Ectodermal cell (in vitro differentiated cells): Measurements from ENCODE around the gene PTBP1.
"Not testable (repeated sequence)": the region's sequence is repeated elsewhere in the genome, so short reads cannot be mapped to it uniquely, and the experiment has no call there.

Experiments used
- H3K27ac ChIP-seq: 2 replicates; pipeline ENCODE4 v1.7.0; 2013; ENCODE audit warnings: mild to moderate bottlenecking, low read depth, low read length; ENCODE audit not compliant: insufficient read depth, poor library complexity, severe bottlenecking
- H3K27me3 ChIP-seq: 2 replicates; pipeline ENCODE4 v1.7.0; 2013; ENCODE audit warnings: mild to moderate bottlenecking, low read length; ENCODE audit not compliant: insufficient read depth, control insufficient read depth, poor library complexity, severe bottlenecking
- H3K36me3 ChIP-seq: one replicate; pipeline ENCODE4 v1.7.0; 2013; ENCODE audit warnings: low read length; ENCODE audit not compliant: control insufficient read depth, insufficient read depth
- H3K4me1 ChIP-seq: one replicate; pipeline ENCODE4 v1.7.0; 2013; ENCODE audit warnings: low read length; ENCODE audit not compliant: control insufficient read depth, insufficient read depth
- H3K4me3 ChIP-seq: 2 replicates; pipeline ENCODE4 v1.7.0; 2013; ENCODE audit warnings: low read depth, low read length, control low read depth; ENCODE audit not compliant: insufficient read depth
- H3K9me3 ChIP-seq: 2 replicates; pipeline ENCODE4 v1.7.0; 2013; ENCODE audit warnings: mild to moderate bottlenecking, low read length, moderate library complexity; ENCODE audit not compliant: control insufficient read depth
- WGBS, 2 experiments: methylation state at CpG; one replicate each; pipeline ENCODE4 v1.1.7; 2013; ENCODE audit warnings: missing lambda C conversion rate in 2 of 2; 5-methylcytosine and 5-hydroxymethylcytosine counted together

The PTBP1 gene

GRCh38 chr19:835210-835810, 38.1 kb downstream of the PTBP1 start:
- H3K27me3 ChIP-seq, result no peaks in the 10 kb centered on the region
- no peaks in the 10 kb centered on the region for H3K9me3 ChIP-seq
- H3K4me3 ChIP-seq, result no peak overlapping the region
- 91 to 92% methylated on average over 36 of the region's 36 CpGs for WGBS, 2 experiments
- H3K27ac ChIP-seq, result no peak overlapping the region
- H3K4me1 ChIP-seq, result no peaks in the 10 kb centered on the region
- no peaks in the 10 kb centered on the region for H3K36me3 ChIP-seq

DNA sequence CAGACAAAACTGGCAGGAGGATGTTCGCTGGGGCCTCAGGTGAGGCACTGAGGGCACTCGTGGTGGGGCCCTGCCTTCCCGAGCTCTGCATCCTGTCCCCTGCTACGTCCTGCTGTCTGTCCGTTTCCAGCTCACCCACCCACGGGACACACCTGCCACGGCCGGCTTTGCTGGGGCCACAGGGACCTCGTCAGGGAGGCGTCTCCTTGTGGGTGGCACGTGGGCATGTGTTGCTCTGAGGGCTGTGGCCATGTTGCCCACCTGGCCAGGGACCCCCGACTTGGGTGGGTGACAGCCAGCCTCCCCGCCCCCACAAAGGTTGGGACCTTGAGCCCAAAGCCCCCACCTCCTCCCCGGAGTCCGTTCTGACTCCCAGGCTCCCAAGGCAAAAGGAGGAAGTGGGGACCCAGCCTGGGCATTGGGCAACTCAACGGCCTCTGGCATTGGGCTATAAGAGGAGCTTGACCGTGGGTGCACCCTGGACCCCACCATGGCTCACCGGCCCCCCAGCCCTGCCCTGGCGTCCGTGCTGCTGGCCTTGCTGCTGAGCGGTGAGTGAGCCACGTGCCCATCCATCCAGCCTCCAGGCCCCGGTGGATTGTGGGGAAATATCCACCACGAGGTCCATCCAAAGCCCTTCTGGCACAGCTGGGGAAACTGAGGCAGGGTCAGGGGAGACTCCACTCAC, 43.4 kb downstream of the PTBP1 start, which contains the start of gene PRTN3:
TSS of gene PRTN3 (plus strand) at position 481 of the 688 bp plus-strand sequence. CDS start at position 491, 10 bp downstream.
- Histone ChIP-seq H3K4me3 (no peak within 1 kb of the TSS), H3K9me3 (no peaks in the 10 kb centered on the region), H3K36me3 (no peaks in the 10 kb centered on the region), H3K4me1 (no peaks in the 10 kb centered on the region), H3K27me3 (peaks cover 29% of the 10 kb centered on the region), H3K27ac (no peak within 1 kb of the TSS)
- WGBS, 2 experiments, result 84 to 87% methylated on average over 24 of the region's 24 CpGs

- not testable (repeated sequence) for H3K27ac ChIP-seq, H3K4me1 ChIP-seq, H3K9me3 ChIP-seq, H3K4me3 ChIP-seq, H3K36me3 ChIP-seq
- 86 to 89% methylated on average over 7 of the region's 7 CpGs for WGBS, 2 experiments
- peaks cover 29% of the 10 kb centered on the region for H3K27me3 ChIP-seq
These were observed 45.5 kb downstream of the PTBP1 start for GRCh38 chr19:842802-843179.

DNA sequence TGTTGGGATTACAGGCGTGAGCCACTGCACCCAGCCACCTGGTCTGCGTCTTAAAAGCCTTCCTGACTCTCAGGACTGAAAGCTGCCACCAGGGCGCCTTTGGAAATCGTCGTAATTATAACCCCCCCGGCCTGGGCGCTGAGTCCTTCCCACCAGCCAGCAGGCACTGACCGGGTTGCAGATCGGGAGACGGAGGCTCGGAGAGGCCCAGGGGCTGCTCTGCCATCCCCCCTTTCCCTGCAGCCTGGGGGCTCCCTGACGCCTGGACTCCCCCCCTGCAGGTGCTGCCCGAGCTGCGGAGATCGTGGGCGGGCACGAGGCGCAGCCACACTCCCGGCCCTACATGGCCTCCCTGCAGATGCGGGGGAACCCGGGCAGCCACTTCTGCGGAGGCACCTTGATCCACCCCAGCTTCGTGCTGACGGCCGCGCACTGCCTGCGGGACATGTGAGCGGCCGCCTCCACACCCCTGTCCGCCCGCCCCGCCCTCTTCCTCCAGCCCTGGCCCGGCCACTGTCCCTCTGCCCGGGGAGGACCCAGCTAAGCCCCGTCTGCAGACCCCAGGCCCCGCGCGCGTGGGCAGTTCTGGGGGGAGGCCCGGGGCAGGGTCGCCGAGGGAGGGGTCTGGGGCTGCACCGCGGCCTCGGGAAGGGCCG, 46.1 kb downstream of the PTBP1 start:
- Histone ChIP-seq H3K27me3 (peaks cover 30% of the 10 kb centered on the region), H3K27ac (no peak overlapping the region), H3K4me1 (no peaks in the 10 kb centered on the region), H3K9me3 (no peaks in the 10 kb centered on the region), H3K4me3 (peak overlapping the region; percentile 13), H3K36me3 (no peaks in the 10 kb centered on the region)
- 7% methylated on average over 46 of the region's 46 CpGs for WGBS, 2 experiments

- H3K9me3 ChIP-seq, result no peaks in the 10 kb centered on the region
- 12% methylated on average over 51 to 60 of the region's 70 CpGs for WGBS, 2 experiments
- H3K27ac ChIP-seq, result no peak overlapping the region
- H3K27me3 ChIP-seq, result peaks cover 33% of the 10 kb centered on the region
- no peaks in the 10 kb centered on the region for H3K4me1 ChIP-seq
- H3K36me3 ChIP-seq, result no peaks in the 10 kb centered on the region
- H3K4me3 ChIP-seq, result peak overlapping the region; percentile 13
These were observed 46.7 kb downstream of the PTBP1 start for GRCh38 chr19:843836-844545.

- Histone ChIP-seq H3K36me3 (no peaks in the 10 kb centered on the region), H3K27me3 (peaks cover 33% of the 10 kb centered on the region), H3K27ac (no peak overlapping the region), H3K4me3 (no peak overlapping the region), H3K4me1 (no peaks in the 10 kb centered on the region), H3K9me3 (no peaks in the 10 kb centered on the region)
- 61 to 62% methylated on average over 11 of the region's 11 CpGs for WGBS, 2 experiments
These were observed 47.3 kb downstream of the PTBP1 start for GRCh38 chr19:844546-844971.

DNA sequence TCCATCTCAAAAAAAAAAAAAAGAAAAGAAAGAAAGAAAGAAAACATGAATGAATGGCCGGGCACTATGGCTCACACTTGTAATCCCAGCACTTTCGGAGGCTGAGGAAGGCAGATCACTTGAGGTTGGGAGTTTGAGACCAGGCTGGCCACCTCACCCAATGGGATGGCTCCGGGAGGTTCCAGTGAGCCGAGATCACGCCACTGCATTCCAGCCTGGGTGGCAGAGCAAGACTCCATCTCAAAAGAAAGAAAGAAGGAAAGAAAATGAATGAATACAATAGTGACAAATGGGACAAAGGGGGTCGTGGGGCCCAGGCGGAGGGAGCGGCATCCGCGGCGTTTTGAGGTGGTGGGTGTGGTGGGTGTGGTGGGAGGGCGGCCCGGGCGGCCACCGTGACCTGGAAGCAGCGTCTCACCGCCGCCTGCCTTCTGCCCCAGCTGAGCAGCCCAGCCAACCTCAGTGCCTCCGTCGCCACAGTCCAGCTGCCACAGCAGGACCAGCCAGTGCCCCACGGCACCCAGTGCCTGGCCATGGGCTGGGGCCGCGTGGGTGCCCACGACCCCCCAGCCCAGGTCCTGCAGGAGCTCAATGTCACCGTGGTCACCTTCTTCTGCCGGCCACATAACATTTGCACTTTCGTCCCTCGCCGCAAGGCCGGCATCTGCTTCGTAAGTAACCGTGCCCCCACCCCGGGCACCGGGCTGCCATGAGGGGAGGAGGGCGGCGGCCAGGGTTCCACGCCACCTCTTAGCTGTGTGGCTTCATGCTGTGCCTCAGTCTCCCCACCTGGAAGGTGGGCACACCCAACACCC, 48.7 kb downstream of the PTBP1 start:
- H3K4me3 ChIP-seq, result no peak overlapping the region
- no peaks in the 10 kb centered on the region for H3K9me3 ChIP-seq
- no peaks in the 10 kb centered on the region for H3K36me3 ChIP-seq
- H3K27ac ChIP-seq, result no peak overlapping the region
- no peaks in the 10 kb centered on the region for H3K4me1 ChIP-seq
- WGBS, 2 experiments, result 77 to 80% methylated on average over 37 of the region's 37 CpGs
- H3K27me3 ChIP-seq, result peaks cover 33% of the 10 kb centered on the region

DNA sequence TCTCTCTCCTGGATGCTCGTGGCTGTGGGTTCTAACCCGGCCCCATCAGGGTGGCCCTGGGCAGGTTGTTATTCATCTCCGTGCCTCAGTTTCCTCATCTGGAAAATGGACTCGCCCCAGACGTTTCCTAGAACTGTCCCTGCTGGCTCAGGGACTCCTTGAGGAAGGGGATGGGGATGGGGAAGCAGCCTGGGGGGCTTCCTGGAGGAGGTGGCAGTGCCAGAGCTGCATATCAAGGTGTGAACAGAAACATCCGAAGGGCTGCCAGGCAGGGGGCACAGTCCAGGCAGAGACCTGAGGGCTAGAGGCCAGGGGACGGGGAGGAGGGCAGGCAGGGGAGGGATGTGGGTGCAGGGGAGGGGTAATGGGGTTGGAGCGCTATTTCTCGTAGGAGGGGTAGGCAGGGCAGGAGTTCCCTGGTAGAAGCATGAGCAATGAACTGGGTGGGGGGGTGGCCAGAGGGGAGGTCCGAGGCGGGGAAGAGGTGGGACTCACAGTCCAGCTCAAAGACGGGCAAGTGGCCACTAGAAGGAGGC, 51.2 kb downstream of the PTBP1 start:
- no peaks in the 10 kb centered on the region for H3K9me3 ChIP-seq
- H3K4me3 ChIP-seq, result no peak overlapping the region
- no peaks in the 10 kb centered on the region for H3K4me1 ChIP-seq
- no peak overlapping the region for H3K27ac ChIP-seq
- 69 to 75% methylated on average over 12 of the region's 12 CpGs for WGBS, 2 experiments
- H3K27me3 ChIP-seq, result peaks cover 17% of the 10 kb centered on the region
- H3K36me3 ChIP-seq, result no peaks in the 10 kb centered on the region

DNA sequence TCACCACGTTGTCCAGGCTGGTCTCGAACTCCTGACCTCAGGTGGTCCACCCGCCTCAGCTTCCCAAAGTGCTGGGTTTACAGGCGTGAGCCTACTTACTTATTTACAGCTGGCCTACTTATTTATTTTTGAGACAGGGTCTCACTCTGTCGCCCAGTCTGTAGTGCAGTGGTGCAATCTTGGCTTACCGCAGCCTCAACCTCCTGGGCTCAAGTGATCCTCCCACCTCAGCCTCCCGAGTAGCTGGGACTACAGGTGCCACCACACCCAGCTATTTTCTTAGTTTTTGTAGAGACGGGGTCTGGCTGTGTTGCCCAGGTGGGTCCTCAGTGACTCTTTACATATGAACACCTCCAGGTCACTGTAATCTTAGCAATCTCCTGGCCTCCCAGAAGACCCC, 51.9 kb downstream of the PTBP1 start:
- H3K27me3 ChIP-seq, H3K9me3 ChIP-seq, H3K4me1 ChIP-seq, H3K36me3 ChIP-seq, H3K4me3 ChIP-seq, H3K27ac ChIP-seq: not testable (repeated sequence)
- WGBS, 2 experiments, result 84 to 91% methylated on average over 8 of the region's 8 CpGs
